Measurements from ENCODE around the gene RRBP1.

RRBP1 gene

GRCh38 chr20:17722493-17723300 lies 40.7 kb upstream of the RRBP1 start:
- no peak overlapping the region for H3K4me3 ChIP-seq (ENCODE audit: low read depth, low read length, poor library complexity, severe bottlenecking)
- no peaks in the 10 kb centered on the region for H4K20me1 ChIP-seq (ENCODE audit: insufficient read depth, low read length)
- no peak overlapping the region for H2AFZ ChIP-seq (ENCODE audit: low read length)
- no peak overlapping the region for H3K4me2 ChIP-seq (ENCODE audit: low read length)
- H3K27ac ChIP-seq (ENCODE audit: low read depth, low read length, poor library complexity, severe bottlenecking): no peak overlapping the region
- H3K9me3 ChIP-seq (ENCODE audit: low read length): no peaks in the 10 kb centered on the region
- no peaks in the 10 kb centered on the region for H3K79me2 ChIP-seq (ENCODE audit: insufficient read depth, low read length)
- H3K36me3 ChIP-seq (ENCODE audit: insufficient read depth, low read length): no peaks in the 10 kb centered on the region
- 0 out of 2 replicates have a peak, but pooled peaks cover 4% of the 10 kb centered on the region for H3K27me3 ChIP-seq (ENCODE audit: insufficient read depth, low read length)
- no peaks in the 10 kb centered on the region for H3F3A ChIP-seq (ENCODE audit: insufficient read depth, low read length)
- H3K9ac ChIP-seq (ENCODE audit: low read length): no peak overlapping the region
- H3K4me1 ChIP-seq (ENCODE audit: insufficient read depth, low read length, severe bottlenecking): no peaks in the 10 kb centered on the region
- TF ChIP-seq CTCF (IDR thresholded peaks at IDR 0.05; ENCODE audit: low read length) (no peak), EZH2 (IDR thresholded peaks at IDR 0.05; ENCODE audit: borderline replicate concordance, low read length) (no peak)
- H3K9me2 ChIP-seq (ENCODE audit: low read depth, low read length): no peaks in the 10 kb centered on the region

- Histone ChIP-seq H3K4me3 (ENCODE audit: low read depth, low read length, poor library complexity, severe bottlenecking) (no peak overlapping the region), H3K36me3 (ENCODE audit: insufficient read depth, low read length) (no peaks in the 10 kb centered on the region), H3K27me3 (ENCODE audit: insufficient read depth, low read length) (0 out of 2 replicates have a peak, but pooled peaks cover 4% of the 10 kb centered on the region), H3F3A (ENCODE audit: insufficient read depth, low read length) (no peaks in the 10 kb centered on the region), H3K9ac (ENCODE audit: low read length) (no peak overlapping the region), H3K9me3 (ENCODE audit: low read length) (no peaks in the 10 kb centered on the region), H3K27ac (ENCODE audit: low read depth, low read length, poor library complexity, severe bottlenecking) (no peak overlapping the region), H3K4me1 (ENCODE audit: insufficient read depth, low read length, severe bottlenecking) (no peaks in the 10 kb centered on the region), H3K4me2 (ENCODE audit: low read length) (no peak overlapping the region), H4K20me1 (ENCODE audit: insufficient read depth, low read length) (no peaks in the 10 kb centered on the region), H3K9me2 (ENCODE audit: low read depth, low read length) (no peaks in the 10 kb centered on the region), H2AFZ (ENCODE audit: low read length) (no peak overlapping the region), H3K79me2 (ENCODE audit: insufficient read depth, low read length) (no peaks in the 10 kb centered on the region)
- peak; percentile 22; the same call in 1 of the 2 replicates for TF ChIP-seq CTCF (IDR thresholded peaks at IDR 0.05; ENCODE audit: low read length)
- TF ChIP-seq EZH2 (IDR thresholded peaks at IDR 0.05; ENCODE audit: borderline replicate concordance, low read length): no peak
Observed at GRCh38 chr20:17721802-17722486, 39.9 kb upstream of the RRBP1 start.

GRCh38 chr20:17720755-17721154 lies 38.7 kb upstream of the RRBP1 start:
- H3K27ac ChIP-seq (ENCODE audit: low read depth, low read length, poor library complexity, severe bottlenecking): no peak overlapping the region
- 0 out of 2 replicates have a peak, but pooled peaks cover 4% of the 10 kb centered on the region for H3K27me3 ChIP-seq (ENCODE audit: insufficient read depth, low read length)
- H3K9me2 ChIP-seq (ENCODE audit: low read depth, low read length): no peaks in the 10 kb centered on the region
- H3K36me3 ChIP-seq (ENCODE audit: insufficient read depth, low read length): no peaks in the 10 kb centered on the region
- no peak overlapping the region for H3K9ac ChIP-seq (ENCODE audit: low read length)
- H2AFZ ChIP-seq (ENCODE audit: low read length): no peak overlapping the region
- no peaks in the 10 kb centered on the region for H3F3A ChIP-seq (ENCODE audit: insufficient read depth, low read length)
- no peaks in the 10 kb centered on the region for H3K9me3 ChIP-seq (ENCODE audit: low read length)
- H3K4me1 ChIP-seq (ENCODE audit: insufficient read depth, low read length, severe bottlenecking): no peaks in the 10 kb centered on the region
- H3K4me3 ChIP-seq (ENCODE audit: low read depth, low read length, poor library complexity, severe bottlenecking): no peak overlapping the region
- H3K79me2 ChIP-seq (ENCODE audit: insufficient read depth, low read length): no peaks in the 10 kb centered on the region
- H4K20me1 ChIP-seq (ENCODE audit: insufficient read depth, low read length): no peaks in the 10 kb centered on the region
- TF ChIP-seq CTCF (IDR thresholded peaks at IDR 0.05; ENCODE audit: low read length): no peak
- no peak for TF ChIP-seq EZH2 (IDR thresholded peaks at IDR 0.05; ENCODE audit: borderline replicate concordance, low read length)
- no peak overlapping the region for H3K4me2 ChIP-seq (ENCODE audit: low read length)

Measured in OCI-LY1 (cell line).